Measurements from ENCODE around the gene BCL2.

- no peak for TF ChIP-seq CTCF (IDR thresholded peaks at IDR 0.05)
- no peak for TF ChIP-seq POLR2A (IDR thresholded peaks at IDR 0.05)
Observed at GRCh38 chr18:63302636-63303405, 16.7 kb downstream of the BCL2 start.

All from ovary (tissue), 3 donors.